Neutrophil (primary cell): ENCODE data around the gene SIM2.
"Not testable (repeated sequence)": the region's sequence is repeated elsewhere in the genome, so short reads cannot be mapped to it uniquely, and the experiment has no call there.

Experiments used
- H3K27ac ChIP-seq: fragments of 200-600 bp; sonication (generic); 2 replicates; pipeline ENCODE4 v1.5.1; 2016; ENCODE audit warnings: mild to moderate bottlenecking, moderate library complexity
- H3K27me3 ChIP-seq: fragments of 200-600 bp; sonication (generic); 2 replicates; pipeline ENCODE4 v1.6.0; 2016; ENCODE audit warnings: mild to moderate bottlenecking
- H3K36me3 ChIP-seq: fragments of 200-600 bp; sonication (generic); 2 replicates; pipeline ENCODE4 v1.5.1; 2017
- H3K4me1 ChIP-seq, 2 experiments: fragments of 200-600 bp in 1 of 2; sonication (generic) in 1 of 2; 1 replicate in 1 of 2; 2 replicates in 1 of 2; pipeline versions ENCODE4 v1.5.1 to v1.6.1; 2013 to 2016; ENCODE audit warnings: low read depth in 1 of 2, low read length in 1 of 2, mild to moderate bottlenecking in 1 of 2, moderate library complexity in 1 of 2; ENCODE audit not compliant: control insufficient read depth in 1 of 2, insufficient read depth in 1 of 2
- H3K4me3 ChIP-seq, 2 experiments: fragments of 200-600 bp in 1 of 2; sonication (generic) in 1 of 2; 1 replicate in 1 of 2; 2 replicates in 1 of 2; pipeline ENCODE4 v1.5.1; 2013 to 2016; ENCODE audit warnings: low read depth in 1 of 2, low read length in 1 of 2, mild to moderate bottlenecking in 1 of 2, moderate library complexity in 1 of 2
- H3K9me3 ChIP-seq: fragments of 200-600 bp; sonication (generic); 2 replicates; pipeline ENCODE4 v1.5.1; 2016
- TF ChIP-seq, protein P1 (sequence below): fragments of 200-600 bp; sonication (generic); IDR thresholded peaks from 2 replicates; pipeline ENCODE4 v1.5.1; 2016; ENCODE audit warnings: antibody characterized with exemption

Gene SIM2, protein sequence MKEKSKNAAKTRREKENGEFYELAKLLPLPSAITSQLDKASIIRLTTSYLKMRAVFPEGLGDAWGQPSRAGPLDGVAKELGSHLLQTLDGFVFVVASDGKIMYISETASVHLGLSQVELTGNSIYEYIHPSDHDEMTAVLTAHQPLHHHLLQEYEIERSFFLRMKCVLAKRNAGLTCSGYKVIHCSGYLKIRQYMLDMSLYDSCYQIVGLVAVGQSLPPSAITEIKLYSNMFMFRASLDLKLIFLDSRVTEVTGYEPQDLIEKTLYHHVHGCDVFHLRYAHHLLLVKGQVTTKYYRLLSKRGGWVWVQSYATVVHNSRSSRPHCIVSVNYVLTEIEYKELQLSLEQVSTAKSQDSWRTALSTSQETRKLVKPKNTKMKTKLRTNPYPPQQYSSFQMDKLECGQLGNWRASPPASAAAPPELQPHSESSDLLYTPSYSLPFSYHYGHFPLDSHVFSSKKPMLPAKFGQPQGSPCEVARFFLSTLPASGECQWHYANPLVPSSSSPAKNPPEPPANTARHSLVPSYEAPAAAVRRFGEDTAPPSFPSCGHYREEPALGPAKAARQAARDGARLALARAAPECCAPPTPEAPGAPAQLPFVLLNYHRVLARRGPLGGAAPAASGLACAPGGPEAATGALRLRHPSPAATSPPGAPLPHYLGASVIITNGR

DNA sequence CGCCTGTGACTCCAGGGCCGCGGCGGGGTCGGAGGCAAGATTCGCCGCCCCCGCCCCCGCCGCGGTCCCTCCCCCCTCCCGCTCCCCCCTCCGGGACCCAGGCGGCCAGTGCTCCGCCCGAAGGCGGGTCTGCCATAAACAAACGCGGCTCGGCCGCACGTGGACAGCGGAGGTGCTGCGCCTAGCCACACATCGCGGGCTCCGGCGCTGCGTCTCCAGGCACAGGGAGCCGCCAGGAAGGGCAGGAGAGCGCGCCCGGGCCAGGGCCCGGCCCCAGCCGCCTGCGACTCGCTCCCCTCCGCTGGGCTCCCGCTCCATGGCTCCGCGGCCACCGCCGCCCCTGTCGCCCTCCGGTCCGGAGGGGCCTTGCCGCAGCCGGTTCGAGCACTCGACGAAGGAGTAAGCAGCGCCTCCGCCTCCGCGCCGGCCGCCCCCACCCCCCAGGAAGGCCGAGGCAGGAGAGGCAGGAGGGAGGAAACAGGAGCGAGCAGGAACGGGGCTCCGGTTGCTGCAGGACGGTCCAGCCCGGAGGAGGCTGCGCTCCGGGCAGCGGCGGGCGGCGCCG lies at the start of gene SIM2:
SIM2 (plus strand) TSS at position 135 of the 565 bp plus-strand sequence. CDS start 632 bp downstream, outside the sequence.
- no peaks in the 10 kb centered on the region for H3K36me3 ChIP-seq
- no peak within 1 kb of the TSS for H3K4me3 ChIP-seq
- TF ChIP-seq, protein P1, sequence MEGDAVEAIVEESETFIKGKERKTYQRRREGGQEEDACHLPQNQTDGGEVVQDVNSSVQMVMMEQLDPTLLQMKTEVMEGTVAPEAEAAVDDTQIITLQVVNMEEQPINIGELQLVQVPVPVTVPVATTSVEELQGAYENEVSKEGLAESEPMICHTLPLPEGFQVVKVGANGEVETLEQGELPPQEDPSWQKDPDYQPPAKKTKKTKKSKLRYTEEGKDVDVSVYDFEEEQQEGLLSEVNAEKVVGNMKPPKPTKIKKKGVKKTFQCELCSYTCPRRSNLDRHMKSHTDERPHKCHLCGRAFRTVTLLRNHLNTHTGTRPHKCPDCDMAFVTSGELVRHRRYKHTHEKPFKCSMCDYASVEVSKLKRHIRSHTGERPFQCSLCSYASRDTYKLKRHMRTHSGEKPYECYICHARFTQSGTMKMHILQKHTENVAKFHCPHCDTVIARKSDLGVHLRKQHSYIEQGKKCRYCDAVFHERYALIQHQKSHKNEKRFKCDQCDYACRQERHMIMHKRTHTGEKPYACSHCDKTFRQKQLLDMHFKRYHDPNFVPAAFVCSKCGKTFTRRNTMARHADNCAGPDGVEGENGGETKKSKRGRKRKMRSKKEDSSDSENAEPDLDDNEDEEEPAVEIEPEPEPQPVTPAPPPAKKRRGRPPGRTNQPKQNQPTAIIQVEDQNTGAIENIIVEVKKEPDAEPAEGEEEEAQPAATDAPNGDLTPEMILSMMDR: no peak
- H3K9me3 ChIP-seq: no peaks in the 10 kb centered on the region
- peaks cover 100% of the 10 kb centered on the region for H3K27me3 ChIP-seq
- no peak within 1 kb of the TSS for H3K27ac ChIP-seq
- no peaks in the 10 kb centered on the region for H3K4me1 ChIP-seq

DNA sequence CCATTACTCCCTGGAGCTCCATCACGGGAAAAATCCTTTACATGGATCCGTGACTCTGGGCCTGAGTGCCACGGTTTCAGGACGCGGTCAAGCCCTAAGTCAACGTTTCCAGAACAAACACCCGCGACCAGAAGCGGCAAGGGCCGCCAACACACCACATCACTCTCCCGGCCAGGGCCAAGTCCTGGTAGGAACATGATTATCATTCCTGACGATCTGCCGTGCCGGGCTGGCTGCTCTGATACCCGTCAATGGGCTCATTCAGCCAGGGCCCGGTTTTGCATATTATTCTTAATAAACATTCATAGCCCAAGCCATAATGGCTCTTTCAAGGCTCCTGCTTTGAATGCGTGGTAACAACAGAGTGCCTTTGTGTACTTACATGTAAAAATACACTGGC lies 44.6 kb upstream of the SIM2 start:
- TF ChIP-seq, protein P1: no peak
- no peaks in the 10 kb centered on the region for H3K9me3 ChIP-seq
- H3K4me3 ChIP-seq: no peak overlapping the region
- H3K27ac ChIP-seq: no peak overlapping the region
- H3K36me3 ChIP-seq: no peaks in the 10 kb centered on the region
- H3K4me1 ChIP-seq: no peaks in the 10 kb centered on the region
- peaks cover 11% of the 10 kb centered on the region for H3K27me3 ChIP-seq

DNA sequence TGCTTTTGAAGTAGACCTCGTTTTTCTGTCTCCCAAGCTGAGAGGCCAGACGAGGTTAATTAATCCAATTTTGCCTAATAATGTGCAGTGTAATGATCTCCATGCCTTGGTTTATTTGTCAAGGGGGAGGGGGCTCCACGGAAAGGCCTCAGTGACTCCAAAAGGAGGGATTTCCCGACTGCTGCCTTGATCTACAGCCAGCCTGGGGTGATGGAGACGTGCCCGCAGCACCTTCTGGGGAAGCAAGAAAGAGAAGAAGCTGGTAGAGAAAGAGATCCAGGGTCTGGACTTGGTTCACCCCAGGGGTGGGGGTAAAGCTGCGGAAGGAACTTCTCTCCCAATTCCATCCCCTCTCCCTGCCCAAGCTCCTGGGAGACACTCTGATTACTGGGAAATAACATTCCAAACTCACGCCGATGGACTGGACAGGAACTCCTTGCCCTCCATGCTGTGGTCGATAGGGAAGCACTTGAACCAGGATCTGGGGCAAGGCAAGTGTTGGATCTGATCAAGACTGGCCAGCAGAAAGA lies 44.1 kb upstream of the SIM2 start:
- TF ChIP-seq, protein P1: no peak
- peaks cover 15% of the 10 kb centered on the region for H3K27me3 ChIP-seq
- no peaks in the 10 kb centered on the region for H3K4me1 ChIP-seq
- H3K9me3 ChIP-seq: no peaks in the 10 kb centered on the region
- H3K36me3 ChIP-seq: no peaks in the 10 kb centered on the region
- no peak overlapping the region for H3K27ac ChIP-seq
- H3K4me3 ChIP-seq: no peak overlapping the region

DNA sequence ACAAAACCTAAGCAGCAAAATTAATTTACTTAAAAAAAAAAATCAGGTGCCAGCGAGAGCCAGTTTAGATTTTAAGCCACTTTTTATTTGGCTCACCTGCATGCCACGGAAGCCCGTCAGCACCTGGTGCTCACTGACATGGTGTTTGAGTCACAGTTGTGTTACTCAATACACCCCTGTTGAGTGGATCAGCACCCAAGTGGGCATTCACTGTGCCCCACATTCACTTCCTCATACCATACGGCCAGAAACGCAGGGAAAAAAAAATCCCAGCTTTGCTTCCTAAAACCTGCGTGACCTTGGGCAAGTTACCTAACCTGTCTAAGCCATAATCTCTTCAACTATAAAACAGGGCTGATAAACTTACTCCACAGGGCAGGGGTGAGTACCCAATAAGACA lies 42.8 kb upstream of the SIM2 start:
- Histone ChIP-seq H3K36me3 (no peaks in the 10 kb centered on the region), H3K27me3 (peaks cover 25% of the 10 kb centered on the region), H3K27ac (no peak overlapping the region), H3K9me3 (no peaks in the 10 kb centered on the region), H3K4me3 (no peak overlapping the region), H3K4me1 (no peaks in the 10 kb centered on the region)
- TF ChIP-seq, protein P1: no peak

DNA sequence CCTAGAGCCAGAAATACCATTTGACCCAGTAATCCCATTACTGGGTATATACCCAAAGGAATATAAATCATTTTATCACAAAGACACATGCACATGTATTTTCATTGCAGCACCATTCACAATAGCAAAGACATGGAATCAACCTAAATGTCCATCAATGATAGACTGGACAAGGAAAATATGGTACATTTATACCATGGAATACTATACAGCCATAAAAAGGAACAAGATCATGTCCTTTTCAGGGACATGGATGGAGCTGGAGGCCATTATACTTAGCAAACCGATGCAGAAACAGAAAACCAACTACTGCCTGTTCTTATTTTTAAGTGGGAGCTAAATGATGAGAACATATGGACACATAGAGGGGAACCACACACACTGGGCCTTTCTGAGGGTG lies 41.6 kb upstream of the SIM2 start:
- H3K27me3 ChIP-seq: peaks cover 35% of the 10 kb centered on the region
- not testable (repeated sequence) for H3K9me3 ChIP-seq, H3K36me3 ChIP-seq, H3K4me1 ChIP-seq, H3K4me3 ChIP-seq, H3K27ac ChIP-seq

DNA sequence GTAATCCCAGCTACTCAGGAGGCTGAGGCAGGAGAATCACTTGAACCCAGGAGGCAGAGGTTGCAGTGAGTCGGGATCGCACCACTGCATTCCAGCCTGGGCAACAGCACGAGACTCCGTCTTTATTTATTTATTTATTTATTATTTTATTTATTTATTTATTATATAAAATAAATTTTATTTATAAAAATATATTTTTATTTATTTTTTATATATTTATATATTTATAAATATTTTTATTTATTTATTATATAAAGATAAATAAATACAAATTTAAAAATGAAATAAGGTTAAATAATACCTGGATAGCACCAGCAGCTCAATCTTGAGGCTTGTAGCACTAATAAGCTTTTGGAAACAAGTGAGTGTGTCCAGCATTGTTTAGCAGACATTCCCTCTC lies 40.9 kb upstream of the SIM2 start:
- Histone ChIP-seq H3K27ac (no peak overlapping the region), H3K4me1 (no peaks in the 10 kb centered on the region), H3K27me3 (peaks cover 39% of the 10 kb centered on the region), H3K9me3 (no peaks in the 10 kb centered on the region), H3K4me3 (no peak overlapping the region), H3K36me3 (no peaks in the 10 kb centered on the region)
- TF ChIP-seq, protein P1: no peak
